Activated naive CD8-positive, alpha-beta T cell treated with anti-CD3 and anti-CD28 coated beads for 36 hours (primary cell): ENCODE measurements around the gene EFL1. TPM values are rescaled to one million over a fixed set of nuclear protein-coding genes. Genes with fewer than 3 reads are reported as not detected.
"Not testable (repeated sequence)": the region's sequence is repeated elsewhere in the genome, so short reads cannot be mapped to it uniquely, and the experiment has no call there.

Source experiments
- DNase-seq: peaks from one replicate; pipeline ENCODE4 v3.0.0; 2021
- H3K27ac Mint-ChIP-seq: one replicate; pipeline ENCODE4 v1.8.0; 2022; ENCODE audit warnings: mild to moderate bottlenecking, moderate library complexity, mixed read lengths
- H3K27me3 Mint-ChIP-seq: one replicate; pipeline ENCODE4 v1.8.0; 2022; ENCODE audit warnings: mild to moderate bottlenecking, mixed read lengths
- H3K36me3 Mint-ChIP-seq: one replicate; pipeline ENCODE4 v1.8.0; 2021; ENCODE audit warnings: mild to moderate bottlenecking, mixed read lengths
- H3K4me1 Mint-ChIP-seq: one replicate; pipeline ENCODE4 v1.8.0; 2021; ENCODE audit warnings: mixed read lengths
- H3K4me3 Mint-ChIP-seq: one replicate; pipeline ENCODE4 v1.8.0; 2022; ENCODE audit warnings: mild to moderate bottlenecking, moderate library complexity, mixed read lengths
- H3K9me3 Mint-ChIP-seq: one replicate; pipeline ENCODE4 v1.8.0; 2022; ENCODE audit warnings: mixed read lengths
- total RNA-seq, 2 experiments: library from RNA; stranded (reverse); gene quantifications; one replicate each; pipeline ENCODE4 v1.2.3, GENCODE V29; 2021

Gene EFL1
- total RNA-seq: 10 to 100 TPM; 23.7 to 25.3 TPM

- peak within 1 kb of the TSS; percentile 94 for H3K4me3 Mint-ChIP-seq
- peak; percentile 96 for DNase-seq
- H3K9me3 Mint-ChIP-seq: no peaks in the 10 kb centered on the region
- no peaks in the 10 kb centered on the region for H3K27me3 Mint-ChIP-seq
- peaks cover 23% of the 10 kb centered on the region for H3K4me1 Mint-ChIP-seq
- H3K27ac Mint-ChIP-seq: peak within 1 kb of the TSS; percentile 87
- H3K36me3 Mint-ChIP-seq: peaks cover 9% of the 10 kb centered on the region
Observed at GRCh38 chr15:82262422-82263026, at the start of gene EFL1, which contains the start of gene SAXO2. TSS of gene EFL1 (minus strand) at chr15:82262734. CDS start at chr15:82261778, 956 bp downstream. TSS of gene SAXO2 (plus strand) at chr15:82262818. CDS start at chr15:82262880, 62 bp downstream.

- not testable (repeated sequence) for H3K4me3 Mint-ChIP-seq, H3K27ac Mint-ChIP-seq, H3K9me3 Mint-ChIP-seq
Observed at GRCh38 chr15:82311321-82311720, 48.8 kb upstream of the EFL1 start.

GRCh38 chr15:82309802-82310201, 47.3 kb upstream of the EFL1 start:
- Mint-ChIP-seq H3K4me3 (no peak overlapping the region), H3K36me3 (peaks cover 8% of the 10 kb centered on the region), H3K9me3 (peaks cover 3% of the 10 kb centered on the region), H3K4me1 (no peaks in the 10 kb centered on the region), H3K27me3 (no peaks in the 10 kb centered on the region), H3K27ac (no peak overlapping the region)
- no peak for DNase-seq

More at GRCh38 chr15:82311321-82311720, 48.8 kb upstream of the EFL1 start:
- not testable (repeated sequence) for DNase-seq, H3K36me3 Mint-ChIP-seq, H3K4me1 Mint-ChIP-seq, H3K27me3 Mint-ChIP-seq

GRCh38 chr15:82307714-82308081, 45.2 kb upstream of the EFL1 start:
- Mint-ChIP-seq H3K36me3 (peaks cover 8% of the 10 kb centered on the region), H3K4me1 (no peaks in the 10 kb centered on the region), H3K27me3 (no peaks in the 10 kb centered on the region), H3K27ac (no peak overlapping the region), H3K4me3 (no peak overlapping the region), H3K9me3 (peaks cover 3% of the 10 kb centered on the region)
- DNase-seq: no peak

- Mint-ChIP-seq H3K4me3 (no peak overlapping the region), H3K27me3 (no peaks in the 10 kb centered on the region), H3K4me1 (no peaks in the 10 kb centered on the region), H3K36me3 (peaks cover 8% of the 10 kb centered on the region), H3K9me3 (peaks cover 3% of the 10 kb centered on the region), H3K27ac (no peak overlapping the region)
- no peak for DNase-seq
Observed at GRCh38 chr15:82306791-82307713, 44.5 kb upstream of the EFL1 start.

- Mint-ChIP-seq H3K27ac (no peak overlapping the region), H3K36me3 (peaks cover 4% of the 10 kb centered on the region), H3K9me3 (peaks cover 3% of the 10 kb centered on the region), H3K4me3 (no peak overlapping the region), H3K27me3 (no peaks in the 10 kb centered on the region), H3K4me1 (no peaks in the 10 kb centered on the region)
- no peak for DNase-seq
Observed at GRCh38 chr15:82305621-82306048, 43.1 kb upstream of the EFL1 start.

GRCh38 chr15:82304778-82305090, 42.2 kb upstream of the EFL1 start:
- Mint-ChIP-seq H3K4me1 (no peaks in the 10 kb centered on the region), H3K9me3 (no peaks in the 10 kb centered on the region), H3K36me3 (no peaks in the 10 kb centered on the region), H3K27ac (no peak overlapping the region), H3K27me3 (no peaks in the 10 kb centered on the region), H3K4me3 (no peak overlapping the region)
- DNase-seq: no peak

GRCh38 chr15:82303956-82304777, 41.6 kb upstream of the EFL1 start:
- no peaks in the 10 kb centered on the region for H3K36me3 Mint-ChIP-seq
- no peak overlapping the region for H3K4me3 Mint-ChIP-seq
- no peak overlapping the region for H3K27ac Mint-ChIP-seq
- H3K4me1 Mint-ChIP-seq: no peaks in the 10 kb centered on the region
- no peaks in the 10 kb centered on the region for H3K27me3 Mint-ChIP-seq
- DNase-seq: no peak
- no peaks in the 10 kb centered on the region for H3K9me3 Mint-ChIP-seq

- Mint-ChIP-seq H3K4me3 (no peak overlapping the region), H3K27me3 (no peaks in the 10 kb centered on the region), H3K9me3 (no peaks in the 10 kb centered on the region), H3K36me3 (no peaks in the 10 kb centered on the region), H3K4me1 (peaks cover 12% of the 10 kb centered on the region), H3K27ac (no peak overlapping the region)
- no peak for DNase-seq
Observed at GRCh38 chr15:82301296-82302016, 38.9 kb upstream of the EFL1 start.

- no peaks in the 10 kb centered on the region for H3K9me3 Mint-ChIP-seq
- no peak for DNase-seq
- H3K4me3 Mint-ChIP-seq: no peak overlapping the region
- no peaks in the 10 kb centered on the region for H3K27me3 Mint-ChIP-seq
- no peaks in the 10 kb centered on the region for H3K36me3 Mint-ChIP-seq
- no peak overlapping the region for H3K27ac Mint-ChIP-seq
- peaks cover 12% of the 10 kb centered on the region for H3K4me1 Mint-ChIP-seq
Observed at GRCh38 chr15:82300883-82301282, 38.3 kb upstream of the EFL1 start.

- H3K27me3 Mint-ChIP-seq, H3K4me3 Mint-ChIP-seq, H3K27ac Mint-ChIP-seq, H3K36me3 Mint-ChIP-seq, DNase-seq, H3K9me3 Mint-ChIP-seq: not testable (repeated sequence)
- H3K4me1 Mint-ChIP-seq: peaks cover 12% of the 10 kb centered on the region
Observed at GRCh38 chr15:82300326-82300725, 37.8 kb upstream of the EFL1 start.

GRCh38 chr15:82299511-82299914, 37.0 kb upstream of the EFL1 start:
- H3K27ac Mint-ChIP-seq, H3K27me3 Mint-ChIP-seq, H3K36me3 Mint-ChIP-seq, DNase-seq, H3K4me3 Mint-ChIP-seq, H3K9me3 Mint-ChIP-seq: not testable (repeated sequence)
- H3K4me1 Mint-ChIP-seq: peaks cover 12% of the 10 kb centered on the region

- H3K4me1 Mint-ChIP-seq: peaks cover 12% of the 10 kb centered on the region
- H3K9me3 Mint-ChIP-seq: no peaks in the 10 kb centered on the region
- H3K4me3 Mint-ChIP-seq: peak overlapping the region; percentile 34
- H3K27ac Mint-ChIP-seq: peak overlapping the region; percentile 12
- H3K27me3 Mint-ChIP-seq: no peaks in the 10 kb centered on the region
- H3K36me3 Mint-ChIP-seq: no peaks in the 10 kb centered on the region
- peak; percentile 75 for DNase-seq
Observed at GRCh38 chr15:82298520-82298919, 36.0 kb upstream of the EFL1 start.

- no peak overlapping the region for H3K4me3 Mint-ChIP-seq
- H3K27ac Mint-ChIP-seq: no peak overlapping the region
- no peaks in the 10 kb centered on the region for H3K27me3 Mint-ChIP-seq
- H3K9me3 Mint-ChIP-seq: no peaks in the 10 kb centered on the region
- H3K36me3 Mint-ChIP-seq: no peaks in the 10 kb centered on the region
- peaks cover 12% of the 10 kb centered on the region for H3K4me1 Mint-ChIP-seq
- no peak for DNase-seq
Observed at GRCh38 chr15:82298032-82298431, 35.5 kb upstream of the EFL1 start.
